Hepatocyte (in vitro differentiated cells): Measurements from ENCODE around the gene STYXL2. TPM values are rescaled to one million over a fixed set of nuclear protein-coding genes. Genes with fewer than 3 reads are reported as not detected.

ENCODE experiments used
- DNase-seq: peaks from one replicate; pipeline ENCODE4 v3.0.0-alpha.2; 2016; ENCODE audit warnings: low spot score
- H2AFZ ChIP-seq: fragments of 200-600 bp; sonication (generic); 2 replicates; pipeline ENCODE4 v1.6.0; 2016; ENCODE audit warnings: antibody characterized with exemption, mild to moderate bottlenecking
- H3K27ac ChIP-seq: fragments of 200-600 bp; sonication (generic); 2 replicates; pipeline ENCODE4 v1.5.1; 2016; ENCODE audit warnings: mild to moderate bottlenecking
- H3K27me3 ChIP-seq: fragments of 200-600 bp; sonication (generic); 2 replicates; pipeline ENCODE4 v1.6.1; 2016
- H3K36me3 ChIP-seq: fragments of 200-600 bp; sonication (generic); replicated peaks from 2 replicates; pipeline ENCODE4 v1.5.1; 2016; ENCODE audit warnings: low read depth; ENCODE audit not compliant: insufficient read depth
- H3K4me1 ChIP-seq: fragments of 200-600 bp; sonication (generic); 2 replicates; pipeline ENCODE4 v1.5.1; 2016; ENCODE audit warnings: mild to moderate bottlenecking, moderate library complexity; ENCODE audit not compliant: insufficient read depth
- H3K4me2 ChIP-seq: fragments of 200-600 bp; sonication (generic); 2 replicates; pipeline ENCODE4 v1.6.0; 2016
- H3K4me3 ChIP-seq: fragments of 200-600 bp; sonication (generic); 2 replicates; pipeline ENCODE4 v1.5.1; 2016; ENCODE audit warnings: mild to moderate bottlenecking
- H3K79me2 ChIP-seq: fragments of 200-600 bp; sonication (generic); 2 replicates; pipeline ENCODE4 v1.6.0; 2017; ENCODE audit warnings: mild to moderate bottlenecking
- H3K9me2 ChIP-seq: fragments of 200-600 bp; sonication (generic); replicated peaks from 2 replicates; pipeline ENCODE4 v1.6.0; 2017; ENCODE audit warnings: mild to moderate bottlenecking; ENCODE audit not compliant: insufficient read depth
- H3K9me3 ChIP-seq: fragments of 200-600 bp; sonication (generic); 2 replicates; pipeline ENCODE4 v1.5.1; 2016; ENCODE audit warnings: low read depth, mild to moderate bottlenecking
- H4K20me1 ChIP-seq: fragments of 200-600 bp; sonication (generic); 2 replicates; pipeline ENCODE4 v1.6.0; 2016; ENCODE audit warnings: mild to moderate bottlenecking; ENCODE audit not compliant: insufficient read depth, poor library complexity, severe bottlenecking
- EZH2 ChIP-seq: fragments of 200-600 bp; sonication (generic); IDR thresholded peaks from 2 replicates; pipeline ENCODE4 v1.6.1; 2016; ENCODE audit warnings: antibody characterized with exemption, mild to moderate bottlenecking, borderline replicate concordance
- EZH2phosphoT487 ChIP-seq: fragments of 200-600 bp; sonication (generic); IDR thresholded peaks from one replicate; pipeline ENCODE4 v1.6.1; 2018; ENCODE audit warnings: antibody characterized with exemption, mild to moderate bottlenecking, low read depth, moderate library complexity; ENCODE audit not compliant: unreplicated experiment, severe bottlenecking
- WGBS: methylation state at CpG from one replicate; pipeline ENCODE4 v1.1.6; 2016; ENCODE audit warnings: low lambda C conversion rate; ENCODE audit errors: missing lambda C conversion rate; 5-methylcytosine and 5-hydroxymethylcytosine counted together
- polyA plus RNA-seq: library from polyadenylated mRNA; unstranded; fragments of >200 nt; fragmentation: Nextera tagmentation; extraction: Ambion mirVana; gene quantifications from 2 replicates; pipeline ENCODE4 v1.2.1, GENCODE V29; 2016
- total RNA-seq: library from RNA; depleted of rRNA; stranded (reverse); fragments of >200 nt; gene quantifications from 2 replicates; pipeline ENCODE4 v1.2.3, GENCODE V29; 2014
- TF ChIP-seq, protein P1 (sequence below): fragments of 200-600 bp; sonication (generic); IDR thresholded peaks from 2 replicates; pipeline ENCODE4 v1.5.1; 2016; ENCODE audit warnings: antibody characterized with exemption, mild to moderate bottlenecking; ENCODE audit not compliant: poor library complexity

The STYXL2 gene
- total RNA-seq = 0.07 and 0.20 TPM in 2 replicates
- 0.40 and 0.58 TPM in 2 replicates for polyA plus RNA-seq

DNA sequence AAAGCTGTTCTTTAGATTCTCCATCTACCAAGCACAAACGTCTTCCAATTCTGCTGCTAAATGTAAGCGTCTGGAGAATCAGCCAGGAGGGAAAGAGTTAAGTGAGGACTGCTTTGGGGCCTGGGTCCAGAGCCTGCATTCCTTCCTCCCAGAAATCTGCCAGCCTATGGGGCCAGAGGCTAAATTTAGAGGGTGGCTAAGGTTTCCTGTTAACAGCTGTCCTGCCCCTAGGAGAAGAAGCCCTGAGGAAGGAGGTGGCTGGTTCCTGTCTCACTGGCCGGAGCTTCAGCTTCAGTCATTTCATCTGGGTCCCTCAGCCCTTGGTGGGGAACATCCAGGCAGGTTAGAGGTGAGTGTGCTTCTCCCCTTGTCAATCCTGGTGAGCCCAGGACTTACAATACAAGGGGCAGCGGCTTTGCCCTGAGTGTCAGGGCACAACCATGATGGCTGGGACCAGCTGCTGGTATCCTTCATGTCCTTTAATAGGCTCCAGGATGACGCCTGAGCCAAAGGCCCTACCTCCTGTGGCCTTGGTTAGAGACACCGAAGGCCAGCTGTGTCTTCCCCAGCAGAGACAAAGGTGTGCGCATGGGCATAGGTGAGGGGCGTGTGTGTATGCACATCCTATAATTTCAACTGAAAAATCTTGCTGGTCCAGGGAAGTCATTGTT lies at the start of gene STYXL2:
Gene STYXL2 (plus strand): TSS at position 230 of the 671 bp plus-strand sequence. CDS start 775 bp downstream, outside the sequence.
- Histone ChIP-seq H4K20me1 (no peaks in the 10 kb centered on the region), H3K9me3 (no peaks in the 10 kb centered on the region), H3K27ac (no peak within 1 kb of the TSS), H3K27me3 (no peaks in the 10 kb centered on the region), H3K4me2 (no peak within 1 kb of the TSS), H3K4me3 (no peak within 1 kb of the TSS), H3K4me1 (peaks cover 4% of the 10 kb centered on the region), H2AFZ (no peak within 1 kb of the TSS), H3K36me3 (no peaks in the 10 kb centered on the region), H3K9me2 (no peaks in the 10 kb centered on the region), H3K79me2 (no peaks in the 10 kb centered on the region)
- TF ChIP-seq EZH2 = no peak
- TF ChIP-seq, protein P1, sequence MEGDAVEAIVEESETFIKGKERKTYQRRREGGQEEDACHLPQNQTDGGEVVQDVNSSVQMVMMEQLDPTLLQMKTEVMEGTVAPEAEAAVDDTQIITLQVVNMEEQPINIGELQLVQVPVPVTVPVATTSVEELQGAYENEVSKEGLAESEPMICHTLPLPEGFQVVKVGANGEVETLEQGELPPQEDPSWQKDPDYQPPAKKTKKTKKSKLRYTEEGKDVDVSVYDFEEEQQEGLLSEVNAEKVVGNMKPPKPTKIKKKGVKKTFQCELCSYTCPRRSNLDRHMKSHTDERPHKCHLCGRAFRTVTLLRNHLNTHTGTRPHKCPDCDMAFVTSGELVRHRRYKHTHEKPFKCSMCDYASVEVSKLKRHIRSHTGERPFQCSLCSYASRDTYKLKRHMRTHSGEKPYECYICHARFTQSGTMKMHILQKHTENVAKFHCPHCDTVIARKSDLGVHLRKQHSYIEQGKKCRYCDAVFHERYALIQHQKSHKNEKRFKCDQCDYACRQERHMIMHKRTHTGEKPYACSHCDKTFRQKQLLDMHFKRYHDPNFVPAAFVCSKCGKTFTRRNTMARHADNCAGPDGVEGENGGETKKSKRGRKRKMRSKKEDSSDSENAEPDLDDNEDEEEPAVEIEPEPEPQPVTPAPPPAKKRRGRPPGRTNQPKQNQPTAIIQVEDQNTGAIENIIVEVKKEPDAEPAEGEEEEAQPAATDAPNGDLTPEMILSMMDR = no peak
- no peak for TF ChIP-seq EZH2phosphoT487
- 72% methylated on average over 8 of the region's 8 CpGs for WGBS
- no peak for DNase-seq

DNA sequence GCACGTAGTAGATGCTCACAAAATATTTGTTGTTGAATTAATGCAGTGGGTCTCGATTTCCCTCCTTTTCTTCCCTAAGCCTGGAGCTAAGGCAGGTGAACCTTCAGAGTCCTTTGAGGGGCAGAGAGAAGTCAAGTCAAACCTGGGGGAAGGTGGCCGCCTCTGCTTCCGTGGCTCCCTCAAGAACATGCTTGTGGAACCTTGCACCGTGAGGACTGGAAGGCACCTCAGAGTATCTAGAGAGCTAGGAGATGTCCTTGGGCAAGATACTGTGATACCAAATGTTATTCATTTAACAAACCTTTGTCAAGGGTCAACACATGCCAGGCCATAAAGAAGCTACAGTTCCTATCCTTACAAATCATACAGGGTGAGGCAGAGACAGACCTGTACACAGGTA lies 42.0 kb upstream of the STYXL2 start:
- H3K4me1 ChIP-seq = no peaks in the 10 kb centered on the region
- H3K4me2 ChIP-seq = no peak overlapping the region
- H3K27me3 ChIP-seq = no peaks in the 10 kb centered on the region
- TF ChIP-seq, protein P1 = no peak
- TF ChIP-seq EZH2 (no peak), EZH2phosphoT487 (no peak)
- H3K9me2 ChIP-seq = no peaks in the 10 kb centered on the region
- H3K4me3 ChIP-seq = no peak overlapping the region
- no peaks in the 10 kb centered on the region for H3K9me3 ChIP-seq
- no peak overlapping the region for H2AFZ ChIP-seq
- no peaks in the 10 kb centered on the region for H3K36me3 ChIP-seq
- H3K27ac ChIP-seq = no peak overlapping the region
- no peaks in the 10 kb centered on the region for H4K20me1 ChIP-seq
- DNase-seq = no peak
- H3K79me2 ChIP-seq = no peaks in the 10 kb centered on the region
- WGBS = 100% methylated on average over 5 of the region's 5 CpGs

DNA sequence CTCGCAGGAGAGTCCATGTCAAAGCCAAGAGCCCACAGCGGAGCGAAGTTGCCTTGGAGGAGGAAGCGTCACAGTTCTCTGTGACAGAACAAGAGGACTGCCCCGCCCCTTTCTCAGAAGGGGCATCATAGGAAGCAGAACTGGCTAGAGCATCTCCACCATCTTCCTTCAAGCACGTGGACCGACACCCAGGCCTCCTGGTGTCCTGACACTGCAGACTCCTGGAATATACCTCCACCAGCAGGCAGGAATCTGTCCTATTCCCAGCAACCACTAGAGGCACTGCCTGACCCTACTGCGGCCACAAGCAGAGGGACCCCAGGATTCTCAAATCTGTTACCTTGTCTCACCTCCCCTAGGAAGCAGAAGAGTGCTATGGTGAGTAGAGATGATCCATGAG lies 41.5 kb upstream of the STYXL2 start:
- no peak for TF ChIP-seq EZH2phosphoT487
- no peak for TF ChIP-seq EZH2
- TF ChIP-seq, protein P1 = peak; percentile 40
- H3K36me3 ChIP-seq = no peaks in the 10 kb centered on the region
- H3K9me3 ChIP-seq = no peaks in the 10 kb centered on the region
- no peak overlapping the region for H2AFZ ChIP-seq
- WGBS = 77% methylated on average over 8 of the region's 8 CpGs
- H3K4me1 ChIP-seq = no peaks in the 10 kb centered on the region
- no peak overlapping the region for H3K4me2 ChIP-seq
- H3K79me2 ChIP-seq = no peaks in the 10 kb centered on the region
- H4K20me1 ChIP-seq = no peaks in the 10 kb centered on the region
- H3K27me3 ChIP-seq = no peaks in the 10 kb centered on the region
- peak; percentile 30 for DNase-seq
- H3K27ac ChIP-seq = no peak overlapping the region
- H3K9me2 ChIP-seq = no peaks in the 10 kb centered on the region
- no peak overlapping the region for H3K4me3 ChIP-seq
